Right renal cortex interstitium (tissue), 3 donors: ENCODE measurements around the gene FAM193A. TPM values are rescaled to one million over a fixed set of nuclear protein-coding genes. Genes with fewer than 3 reads are reported as not detected.
"Not testable (repeated sequence)": the region's sequence is repeated elsewhere in the genome, so short reads cannot be mapped to it uniquely, and the experiment has no call there.

ENCODE experiments used
- DNase-seq, 3 donors: peaks; one replicate each; pipeline ENCODE4 v3.0.0-alpha.2; 2013; ENCODE audit warnings: low read depth in 3 of 3, low spot score in 2 of 3
- polyA plus RNA-seq, 3 donors: library from polyadenylated mRNA; unstranded; fragments of 120-200 nt; gene quantifications; one replicate each; pipeline ENCODE4 v1.2.1, GENCODE V29; 2013; ENCODE audit not compliant: insufficient read length in 3 of 3

Gene FAM193A
- polyA plus RNA-seq, 3 donors = 23.3 to 25.7 (median 23.7) TPM

DNA sequence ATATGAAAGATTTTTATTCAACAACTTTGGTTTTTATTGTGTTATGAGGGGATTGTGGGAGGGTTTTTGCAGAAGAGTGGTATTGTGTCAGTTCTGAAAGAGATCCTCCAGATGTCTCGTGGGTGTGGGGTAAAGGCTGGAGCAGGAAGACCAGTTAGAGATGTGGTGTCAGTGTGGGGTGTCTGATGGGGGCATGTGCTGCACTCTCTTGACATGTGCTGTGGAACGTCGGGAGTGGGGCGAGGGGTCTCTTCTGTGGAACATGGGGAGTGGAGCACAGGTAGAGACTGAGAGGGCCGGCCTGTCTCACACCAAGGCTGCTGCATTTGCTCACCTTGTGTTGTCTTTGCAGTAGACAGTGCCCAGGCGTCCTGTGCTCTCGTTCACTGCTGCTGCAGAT is 37.6 kb downstream of the FAM193A start:
- DNase-seq = no peak

DNA sequence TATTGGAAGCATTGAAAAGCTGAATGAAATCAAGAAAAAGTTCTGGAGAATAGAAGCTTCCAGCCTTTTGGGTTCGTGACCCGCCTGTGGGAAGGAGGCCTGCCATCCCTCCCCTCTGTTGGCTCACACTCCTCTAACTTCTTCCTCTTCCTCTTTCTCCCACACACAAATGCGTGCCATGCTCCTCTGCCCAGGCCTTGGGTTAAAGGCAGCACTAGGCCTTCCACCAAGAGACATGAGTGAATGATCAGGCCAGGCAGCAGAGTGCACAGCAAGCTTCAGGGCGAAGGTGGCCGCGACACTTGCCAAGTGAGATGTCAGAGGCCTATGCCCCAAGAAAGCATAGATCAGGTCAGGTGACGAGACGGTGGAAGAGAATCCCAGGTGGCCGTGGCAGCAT is 38.4 kb downstream of the FAM193A start:
- no peak for DNase-seq

DNA sequence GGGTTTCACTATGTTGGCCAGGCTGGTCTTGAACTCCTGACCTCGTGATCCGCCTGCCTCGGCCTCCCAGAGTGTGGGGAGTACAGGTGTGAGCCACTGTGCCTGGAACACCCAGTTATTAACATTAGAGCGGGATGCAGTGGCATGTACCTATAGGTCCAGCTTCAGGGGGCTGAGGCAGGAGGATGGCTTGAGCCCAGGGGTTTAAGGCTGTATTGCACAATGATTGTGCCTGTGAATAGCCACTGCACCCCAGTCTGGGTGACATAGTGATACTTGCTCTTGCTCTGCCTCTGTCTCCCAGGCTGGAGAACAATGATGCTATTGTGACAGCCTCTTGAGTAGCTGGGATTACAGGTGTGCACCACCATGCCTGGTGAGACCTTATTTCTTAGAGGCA is 39.8 kb downstream of the FAM193A start:
- DNase-seq = no peak

DNA sequence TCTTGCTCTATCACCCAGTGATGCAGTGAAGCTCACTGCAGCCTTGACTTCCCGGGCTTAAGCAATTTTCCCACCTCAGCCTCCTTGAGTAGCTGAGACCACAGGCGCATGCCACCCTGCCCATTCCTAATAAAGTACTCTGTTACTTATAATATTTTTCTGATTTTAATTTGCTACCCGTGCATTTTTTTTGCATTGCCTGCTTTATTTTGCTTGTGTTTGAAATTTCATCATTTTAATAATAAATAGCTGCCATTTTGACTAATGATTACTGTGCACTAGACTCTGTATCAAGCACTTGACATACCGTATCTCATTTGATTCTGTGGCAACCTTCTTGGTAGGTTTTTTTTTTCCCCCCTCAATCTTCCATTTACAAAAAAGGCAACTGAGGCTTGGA is 41.7 kb downstream of the FAM193A start:
- DNase-seq = no peak

DNA sequence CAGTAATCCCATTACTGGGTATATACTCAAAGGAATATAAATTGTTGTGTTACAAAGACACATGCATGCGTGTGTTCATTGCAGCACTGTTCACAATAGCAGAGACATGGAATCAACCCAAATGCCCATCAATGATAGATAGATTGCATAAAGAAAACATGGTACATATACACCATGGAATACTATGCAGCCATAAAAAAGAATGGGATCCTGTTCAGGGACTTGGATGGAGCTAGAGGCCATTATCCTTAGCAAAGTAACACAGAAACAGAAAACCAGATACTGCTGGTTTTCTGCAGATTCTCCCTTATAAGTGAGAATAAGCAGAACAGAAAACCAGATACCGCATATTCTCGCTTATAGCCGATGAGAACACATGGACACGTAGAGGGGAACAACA is 43.5 kb downstream of the FAM193A start:
- no peak for DNase-seq

DNA sequence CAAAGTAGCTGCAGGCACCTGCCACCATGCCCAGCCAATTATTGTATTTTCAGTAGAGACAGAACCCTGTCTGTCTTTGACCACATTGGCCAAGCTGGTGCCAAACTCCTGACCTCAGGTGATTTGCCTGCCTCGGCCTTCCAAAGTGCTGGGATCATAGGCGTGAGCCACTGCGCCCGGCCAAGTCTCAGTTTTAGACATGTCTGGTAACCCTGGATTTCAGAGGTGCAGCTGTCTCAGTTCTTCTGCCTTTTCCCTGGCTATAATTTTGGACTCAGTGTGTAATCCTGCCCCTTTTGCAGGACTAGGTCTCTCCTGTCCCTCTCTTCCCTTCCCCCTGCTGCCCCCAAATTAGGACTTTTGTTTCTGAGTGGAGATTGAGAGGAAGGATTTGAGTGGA is 46.6 kb downstream of the FAM193A start:
- no peak for DNase-seq

DNA sequence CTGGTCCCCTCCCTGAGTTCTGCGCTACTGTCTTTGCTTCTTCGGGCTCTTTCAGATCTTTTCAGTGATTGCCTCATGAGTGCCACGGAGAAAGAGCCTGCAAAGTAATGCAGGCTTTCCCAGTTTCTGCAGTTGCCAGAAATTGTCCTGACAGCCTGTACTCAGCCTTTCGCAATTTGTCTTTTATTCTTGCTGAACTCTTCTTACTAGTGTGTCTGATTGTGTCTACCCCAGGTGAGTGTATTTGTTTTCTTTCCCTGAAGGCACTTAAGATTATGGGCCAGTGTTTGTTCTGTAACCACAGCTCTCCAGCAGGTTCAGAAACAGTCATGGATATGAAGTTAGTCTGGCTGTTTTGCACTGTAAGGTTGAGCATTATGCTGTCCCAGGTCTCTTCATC is 47.1 kb downstream of the FAM193A start:
- DNase-seq = no peak

DNA sequence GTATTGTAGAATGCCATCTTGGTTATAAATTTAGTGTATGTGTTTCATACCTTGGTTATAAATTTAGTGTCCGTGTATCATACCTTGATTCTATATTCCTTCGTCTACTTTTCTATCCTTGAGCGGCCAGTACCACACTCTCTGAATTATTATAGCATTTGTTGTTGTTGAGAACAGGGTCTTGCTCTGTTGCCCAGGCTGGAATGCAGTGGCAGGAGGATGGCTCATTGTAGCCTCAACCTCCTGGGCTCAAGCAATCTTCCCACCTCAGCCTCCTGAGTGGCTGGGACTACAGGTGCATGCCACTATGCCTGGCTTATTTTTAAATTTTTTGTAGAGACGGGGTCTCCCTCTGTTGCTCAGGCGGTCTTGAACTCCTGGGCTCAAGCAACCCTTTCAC is 50.1 kb downstream of the FAM193A start:
- no peak for DNase-seq

DNA sequence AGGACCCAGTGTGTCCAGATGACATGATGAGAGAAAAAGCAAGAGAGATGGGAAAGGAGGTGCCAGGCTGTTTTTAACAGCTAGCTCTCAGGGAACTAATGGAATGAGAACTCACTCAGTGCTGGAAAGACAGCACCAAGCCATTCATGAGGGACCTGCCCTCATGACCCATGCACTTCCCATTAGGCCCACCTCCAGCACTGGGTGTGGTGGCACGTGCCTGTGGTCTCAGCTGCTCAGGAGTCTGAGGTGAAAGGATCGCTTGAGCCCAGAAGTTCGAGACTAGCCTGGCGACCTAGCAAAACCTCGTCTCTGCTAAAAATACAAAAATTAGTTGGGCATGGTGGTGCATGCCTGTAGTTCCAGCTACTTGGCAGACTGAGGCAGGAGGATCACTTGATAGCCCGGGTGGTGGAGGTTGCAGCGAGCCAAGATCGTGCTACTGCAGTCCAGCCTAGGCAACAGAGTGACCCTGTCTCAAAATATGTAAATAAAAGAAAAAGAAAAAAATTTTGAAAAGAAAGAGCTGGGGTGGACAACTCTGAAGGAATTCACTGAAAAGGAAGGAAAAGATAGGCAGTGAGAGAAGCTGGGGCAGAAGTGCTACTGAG is 50.9 kb downstream of the FAM193A start:
- DNase-seq = no peak

DNA sequence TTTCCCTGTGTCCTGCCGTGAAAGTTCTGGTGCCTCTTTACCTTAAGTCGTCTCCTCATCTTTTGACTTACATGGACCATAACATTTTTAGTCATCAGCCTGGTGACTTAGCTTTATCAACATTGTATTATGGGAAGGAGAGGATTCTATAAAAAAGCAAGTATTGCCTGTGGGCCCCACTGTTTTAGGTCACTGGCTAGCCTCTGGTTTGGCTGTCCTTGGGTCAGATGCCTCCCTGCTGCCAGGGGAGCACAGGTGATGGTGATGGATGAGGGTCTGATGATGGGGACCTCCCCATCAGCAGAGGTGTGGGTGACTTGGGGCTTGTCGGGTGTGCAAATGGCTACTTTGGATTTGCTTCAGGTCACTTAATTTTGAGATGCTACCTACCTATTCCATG is 51.8 kb downstream of the FAM193A start:
- DNase-seq = no peak

DNA sequence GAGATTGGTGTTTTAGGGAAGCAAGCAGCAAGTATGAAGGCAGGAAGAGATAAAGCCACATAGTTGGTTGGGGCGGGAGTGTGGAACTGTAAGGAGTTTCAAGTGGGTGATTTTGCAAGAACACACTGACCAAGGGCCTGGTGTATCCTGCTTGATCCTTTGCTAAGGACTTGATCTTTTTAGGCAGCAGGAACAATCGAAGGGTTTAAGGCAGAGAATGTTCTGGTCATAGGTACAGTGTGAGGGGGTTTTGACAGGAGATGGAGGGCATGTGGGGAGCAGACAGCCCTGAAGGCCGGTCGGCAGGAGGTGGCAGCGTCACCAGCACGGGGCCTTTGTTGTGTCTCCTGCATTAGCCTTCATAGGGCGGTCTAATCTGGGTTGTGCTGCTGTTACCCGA is 54.7 kb downstream of the FAM193A start:
- no peak for DNase-seq

DNA sequence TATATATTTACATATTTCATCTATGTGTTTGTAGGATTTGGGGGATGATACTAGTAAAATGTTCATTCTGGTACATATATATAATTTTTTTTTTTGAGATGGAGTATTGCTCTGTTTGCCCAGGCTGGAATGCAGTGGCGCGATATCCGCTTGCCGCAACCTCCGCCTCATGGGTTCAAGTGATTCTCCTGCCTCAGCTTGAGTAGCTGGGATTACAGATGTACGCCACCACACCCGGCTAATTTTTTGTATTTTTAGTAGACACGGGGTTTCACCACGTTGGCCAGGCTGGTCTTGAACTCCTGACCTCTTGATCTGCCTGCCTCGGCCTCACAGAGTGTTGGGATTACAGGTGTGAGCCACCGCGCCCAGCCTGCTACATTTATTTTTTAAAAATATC is 55.6 kb downstream of the FAM193A start:
- not testable (repeated sequence) for DNase-seq

DNA sequence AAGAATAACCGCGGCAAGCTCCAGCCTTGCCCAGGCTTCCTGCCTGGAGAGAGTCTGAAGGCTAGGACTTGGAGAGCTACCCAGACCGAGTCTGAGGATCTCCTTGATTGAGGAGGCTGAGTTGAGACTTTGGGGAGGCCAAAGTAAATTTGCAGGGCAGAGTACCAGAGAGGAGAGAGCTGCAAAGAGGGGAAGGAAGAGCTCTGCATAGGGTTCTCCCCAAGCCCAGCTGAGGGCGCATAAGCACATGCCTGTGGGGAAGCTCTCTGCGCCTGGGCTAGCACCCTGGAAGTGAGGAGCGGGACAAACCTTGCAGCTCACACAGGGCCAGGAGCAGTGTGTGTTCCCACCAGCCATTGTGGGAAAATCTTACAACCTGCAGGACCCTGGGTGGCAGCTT is 56.1 kb downstream of the FAM193A start:
- DNase-seq = no peak

DNA sequence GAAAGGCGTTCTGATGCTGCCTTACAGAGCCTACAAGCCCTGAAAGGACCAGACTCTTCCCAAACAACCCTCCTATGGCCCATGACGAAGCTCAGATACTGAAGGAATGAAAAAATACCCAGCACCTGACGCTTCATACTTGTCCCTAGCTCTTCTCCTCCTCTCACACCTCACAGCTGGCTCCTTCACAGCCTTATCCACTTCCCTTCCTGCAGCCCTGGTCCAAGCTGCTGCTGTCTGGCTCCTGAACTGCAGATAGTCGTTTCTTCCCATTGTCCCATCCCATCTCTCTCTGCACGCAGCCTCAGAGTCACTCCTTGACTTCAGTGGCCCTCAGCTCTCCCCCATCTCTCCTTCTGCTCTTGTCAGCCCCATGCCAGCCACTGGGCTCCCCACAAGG is 56.6 kb downstream of the FAM193A start:
- DNase-seq = no peak

DNA sequence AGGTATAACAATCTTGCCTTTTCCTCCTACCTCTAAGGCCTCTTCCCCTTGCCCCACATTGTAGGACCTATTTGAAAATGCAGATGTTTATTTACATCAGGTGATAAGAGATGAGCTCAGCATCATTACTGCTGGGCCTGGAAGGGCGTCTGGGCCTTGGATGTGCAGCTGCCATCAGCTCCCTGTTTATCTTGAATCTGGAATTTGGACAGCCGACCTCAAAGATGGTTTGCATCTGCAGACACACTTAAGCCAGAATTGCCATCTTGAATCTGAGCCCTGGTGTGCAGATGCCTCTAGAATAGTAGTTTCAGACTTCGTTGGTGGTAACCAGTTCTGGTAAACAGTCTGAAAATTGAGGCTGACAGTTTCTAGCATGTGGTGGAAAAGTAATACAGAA is 59.0 kb downstream of the FAM193A start:
- DNase-seq = no peak

DNA sequence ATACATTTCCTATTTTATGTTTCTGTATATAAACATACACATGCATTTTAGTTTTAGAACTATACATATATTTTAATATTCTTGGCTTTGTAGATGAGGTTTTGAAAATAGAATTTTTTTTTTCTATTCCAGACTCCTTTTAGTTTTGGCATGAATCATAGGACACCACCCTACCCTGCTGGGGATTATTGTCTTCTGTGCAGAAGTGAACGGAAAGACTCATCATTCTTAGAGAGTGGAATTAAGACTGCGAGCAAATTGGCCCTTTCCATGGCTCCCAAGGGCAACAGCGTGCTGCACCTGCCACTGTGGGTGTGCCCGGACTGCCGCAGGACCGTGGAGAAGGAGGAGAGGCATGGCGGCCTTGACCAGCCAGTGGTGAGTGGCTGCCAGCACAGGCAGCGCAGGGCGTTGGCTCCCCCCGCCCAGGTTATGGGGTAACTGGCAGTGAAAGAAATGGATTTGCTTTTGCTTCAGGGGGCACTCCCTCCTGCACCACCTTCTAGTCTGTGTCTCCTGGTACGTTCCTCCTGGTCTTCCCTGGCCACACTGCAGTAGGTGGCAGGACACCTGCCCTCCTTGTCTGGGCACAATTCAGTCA is 59.6 kb downstream of the FAM193A start:
- no peak for DNase-seq

DNA sequence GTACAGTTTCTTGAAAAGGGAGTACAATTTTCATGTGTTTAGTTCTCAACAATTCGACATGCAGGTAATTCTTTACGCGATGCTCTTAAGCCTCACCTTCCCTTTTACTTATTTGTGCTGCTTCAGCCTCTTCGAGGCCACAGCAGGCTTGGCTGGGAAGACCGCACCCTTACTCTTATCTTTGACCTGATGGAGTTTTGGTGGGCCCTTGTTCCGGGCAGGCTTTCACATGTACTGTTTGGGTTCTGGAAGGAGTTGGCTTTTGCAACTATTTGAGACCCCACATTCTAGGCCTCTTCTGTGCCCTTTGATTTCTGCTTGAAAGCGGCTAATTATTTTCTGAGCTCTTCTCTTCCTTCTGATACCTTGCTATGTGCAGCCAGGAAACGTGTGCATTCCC is 60.2 kb downstream of the FAM193A start:
- no peak for DNase-seq

DNA sequence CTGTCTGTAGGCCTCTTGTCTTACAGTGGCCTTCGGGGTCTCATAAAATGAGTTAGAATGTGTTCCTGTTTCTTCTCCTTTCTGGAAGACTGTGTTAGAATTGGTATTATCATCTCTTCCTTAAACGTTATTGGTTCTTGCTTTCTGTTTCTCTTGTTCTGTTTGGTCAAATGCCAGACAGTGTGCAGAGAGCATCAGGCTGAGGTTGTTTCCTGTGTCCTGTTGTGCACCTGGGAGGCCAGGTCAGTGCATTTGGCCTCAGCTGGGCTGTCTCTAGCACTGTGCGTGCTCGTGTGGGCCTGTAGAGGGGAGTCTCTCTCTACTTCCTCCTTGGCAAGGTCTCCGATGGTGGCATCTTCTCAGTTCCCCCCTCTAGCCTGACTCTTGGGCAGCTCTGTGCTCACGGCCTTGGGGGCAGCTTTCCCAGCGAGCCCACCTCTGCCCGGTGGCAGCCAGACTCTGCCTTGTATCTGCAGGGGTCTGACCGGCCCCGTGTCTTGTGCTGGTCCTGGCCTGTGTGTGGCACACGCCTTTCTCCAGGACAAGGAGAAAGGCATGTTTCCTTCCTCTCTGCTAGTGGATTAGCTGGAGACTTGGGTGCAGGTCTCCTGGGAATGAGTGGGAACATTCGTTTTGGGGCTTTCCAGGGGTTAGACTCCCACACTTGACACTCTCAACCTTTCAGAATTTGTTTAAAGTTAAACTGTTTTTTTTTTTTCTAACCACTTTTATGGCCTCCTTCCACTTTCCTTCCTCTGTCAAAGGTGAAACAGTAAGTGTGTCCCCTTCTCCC is 62.3 kb downstream of the FAM193A start:
- DNase-seq = no peak

DNA sequence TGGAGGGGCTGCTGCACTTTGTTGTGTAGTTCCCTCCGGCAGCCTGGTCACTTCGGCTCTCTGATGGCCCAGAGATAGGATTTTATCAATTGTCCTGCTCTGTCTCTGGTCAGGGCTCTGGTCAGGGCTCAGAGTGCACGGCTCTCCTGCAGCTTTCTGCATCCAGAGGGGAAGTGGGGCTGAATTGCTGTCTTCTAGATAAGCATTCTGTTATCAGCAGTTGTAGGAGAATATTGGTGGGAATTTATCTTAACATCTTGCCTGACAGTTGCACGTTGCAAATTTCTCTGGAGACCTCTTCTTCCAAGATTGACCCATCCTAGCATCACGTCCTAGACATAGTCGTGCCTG is 62.8 kb downstream of the FAM193A start:
- DNase-seq = no peak

DNA sequence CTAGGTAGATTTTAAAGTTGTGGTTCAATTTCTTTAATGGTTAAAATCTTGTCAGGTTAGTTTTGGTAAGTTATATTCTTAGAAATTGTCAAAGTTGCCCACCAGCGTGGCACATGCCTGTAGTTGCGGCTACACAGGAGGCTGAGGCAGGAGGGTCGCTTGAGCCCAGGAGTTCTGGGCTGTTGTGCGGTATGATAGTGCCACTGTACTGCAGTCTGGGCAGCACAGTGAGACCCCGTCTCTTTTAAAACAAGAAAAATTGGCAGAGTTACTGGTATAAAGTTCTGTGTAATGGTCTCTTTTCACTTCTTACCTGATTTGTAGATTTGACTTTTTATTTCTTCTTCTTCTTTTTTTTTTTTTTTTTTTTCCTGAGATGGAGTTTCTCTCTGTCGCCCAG is 64.4 kb downstream of the FAM193A start:
- DNase-seq = no peak

DNA sequence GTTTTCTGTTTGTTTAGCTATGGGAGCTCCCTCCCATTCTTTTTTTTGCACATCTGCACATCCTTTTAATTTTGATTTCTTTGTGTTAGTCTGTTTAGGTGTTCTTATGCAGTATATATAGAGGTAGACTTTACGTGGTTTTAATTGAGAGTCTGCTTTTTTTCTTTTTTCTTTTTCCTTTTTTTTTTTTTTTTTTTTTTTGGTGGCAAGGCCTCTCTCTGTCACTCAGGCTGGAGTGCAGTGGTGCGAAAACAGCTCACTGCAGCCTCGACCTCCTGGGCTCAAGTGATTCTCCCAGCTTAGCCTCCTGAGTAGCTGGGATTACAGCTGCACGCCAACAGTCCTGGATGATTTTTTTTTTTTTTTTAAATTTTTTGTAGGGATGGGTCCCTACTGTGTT is 68.2 kb downstream of the FAM193A start:
- DNase-seq = no peak

DNA sequence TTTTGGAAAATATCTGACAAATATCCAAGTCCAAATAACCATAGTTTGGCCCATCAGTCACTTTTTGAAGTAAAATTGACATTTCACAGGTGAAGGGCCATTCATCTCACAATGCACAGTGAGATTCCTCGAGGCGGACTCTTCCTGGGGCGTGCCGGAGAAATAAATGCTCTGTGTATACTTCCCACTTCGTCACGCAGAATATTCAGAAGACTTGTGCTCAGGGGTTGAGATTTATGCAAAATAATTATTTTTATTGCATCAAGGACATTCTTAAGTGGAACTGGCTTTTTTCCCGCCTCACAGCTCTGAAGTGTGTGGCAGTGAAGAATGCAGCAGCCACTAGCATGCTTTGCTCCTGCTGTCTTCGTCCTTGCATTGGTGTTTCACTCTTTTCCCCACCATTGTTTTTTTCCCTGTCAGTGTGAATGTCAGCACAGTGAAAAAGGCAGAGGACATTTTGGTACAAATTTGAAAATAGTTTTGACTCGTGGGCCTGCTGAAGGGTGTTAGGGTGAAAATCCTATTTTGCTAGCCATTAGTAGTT is 70.6 kb downstream of the FAM193A start:
- DNase-seq = no peak
